GM23248 (cell line): ENCODE results near the gene BST2.

Experiments
- EZH2 ChIP-seq: fragments of 200-600 bp; sonication (generic); IDR thresholded peaks from 2 replicates; pipeline ENCODE4 v1.6.1; 2018; ENCODE audit warnings: antibody characterized with exemption, mild to moderate bottlenecking; ENCODE audit not compliant: insufficient read depth, poor library complexity, severe bottlenecking
- EZH2phosphoT487 ChIP-seq: fragments of 200-600 bp; sonication (generic); IDR thresholded peaks from 2 replicates; pipeline ENCODE4 v1.6.1; 2018; ENCODE audit warnings: antibody characterized with exemption, moderate library complexity, mild to moderate bottlenecking, low read depth; ENCODE audit not compliant: insufficient read depth

GRCh38 chr19:17385878-17386611 is 19.4 kb downstream of the BST2 start:
- no peak for TF ChIP-seq EZH2
- TF ChIP-seq EZH2phosphoT487: no peak
